ENCODE results near the gene IGFBP6.

Gene IGFBP6

DNA sequence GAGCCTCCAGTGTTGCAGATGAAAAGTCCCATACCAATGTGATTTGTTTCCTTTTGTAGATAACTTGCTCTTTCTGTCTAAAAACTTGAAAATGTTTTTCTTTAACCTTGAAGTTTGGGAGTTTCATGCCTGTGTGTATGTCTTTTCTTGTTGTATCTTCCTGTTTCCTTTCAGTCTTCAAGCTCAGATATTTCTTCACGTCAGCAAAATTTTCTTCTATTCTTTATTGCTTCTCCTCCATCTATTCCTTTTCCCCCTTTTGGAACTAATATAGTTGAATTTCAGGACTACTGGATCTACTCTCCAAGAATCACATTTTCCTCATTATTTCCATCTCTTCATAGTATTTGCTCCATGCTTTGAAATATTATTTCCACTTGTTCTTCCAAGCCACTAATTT lies 29.7 kb downstream of the IGFBP6 start:
- TF ChIP-seq, protein P1, sequence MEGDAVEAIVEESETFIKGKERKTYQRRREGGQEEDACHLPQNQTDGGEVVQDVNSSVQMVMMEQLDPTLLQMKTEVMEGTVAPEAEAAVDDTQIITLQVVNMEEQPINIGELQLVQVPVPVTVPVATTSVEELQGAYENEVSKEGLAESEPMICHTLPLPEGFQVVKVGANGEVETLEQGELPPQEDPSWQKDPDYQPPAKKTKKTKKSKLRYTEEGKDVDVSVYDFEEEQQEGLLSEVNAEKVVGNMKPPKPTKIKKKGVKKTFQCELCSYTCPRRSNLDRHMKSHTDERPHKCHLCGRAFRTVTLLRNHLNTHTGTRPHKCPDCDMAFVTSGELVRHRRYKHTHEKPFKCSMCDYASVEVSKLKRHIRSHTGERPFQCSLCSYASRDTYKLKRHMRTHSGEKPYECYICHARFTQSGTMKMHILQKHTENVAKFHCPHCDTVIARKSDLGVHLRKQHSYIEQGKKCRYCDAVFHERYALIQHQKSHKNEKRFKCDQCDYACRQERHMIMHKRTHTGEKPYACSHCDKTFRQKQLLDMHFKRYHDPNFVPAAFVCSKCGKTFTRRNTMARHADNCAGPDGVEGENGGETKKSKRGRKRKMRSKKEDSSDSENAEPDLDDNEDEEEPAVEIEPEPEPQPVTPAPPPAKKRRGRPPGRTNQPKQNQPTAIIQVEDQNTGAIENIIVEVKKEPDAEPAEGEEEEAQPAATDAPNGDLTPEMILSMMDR (IDR thresholded peaks at IDR 0.05; ENCODE audit: insufficient read depth, low read length, poor library complexity, severe bottlenecking): no peak
- no peak overlapping the region for H3K4me3 ChIP-seq (replicated peaks; ENCODE audit: low read depth, low read length)
- no peaks in the 10 kb centered on the region for H3K27me3 ChIP-seq (replicated peaks; ENCODE audit: control insufficient read depth, insufficient read depth, low read length)
- no peak for DNase-seq (ENCODE audit: extremely low read depth, insufficient read length)
- H3K36me3 ChIP-seq (ENCODE audit: control insufficient read depth, insufficient read depth, low read length): no peaks in the 10 kb centered on the region

DNA sequence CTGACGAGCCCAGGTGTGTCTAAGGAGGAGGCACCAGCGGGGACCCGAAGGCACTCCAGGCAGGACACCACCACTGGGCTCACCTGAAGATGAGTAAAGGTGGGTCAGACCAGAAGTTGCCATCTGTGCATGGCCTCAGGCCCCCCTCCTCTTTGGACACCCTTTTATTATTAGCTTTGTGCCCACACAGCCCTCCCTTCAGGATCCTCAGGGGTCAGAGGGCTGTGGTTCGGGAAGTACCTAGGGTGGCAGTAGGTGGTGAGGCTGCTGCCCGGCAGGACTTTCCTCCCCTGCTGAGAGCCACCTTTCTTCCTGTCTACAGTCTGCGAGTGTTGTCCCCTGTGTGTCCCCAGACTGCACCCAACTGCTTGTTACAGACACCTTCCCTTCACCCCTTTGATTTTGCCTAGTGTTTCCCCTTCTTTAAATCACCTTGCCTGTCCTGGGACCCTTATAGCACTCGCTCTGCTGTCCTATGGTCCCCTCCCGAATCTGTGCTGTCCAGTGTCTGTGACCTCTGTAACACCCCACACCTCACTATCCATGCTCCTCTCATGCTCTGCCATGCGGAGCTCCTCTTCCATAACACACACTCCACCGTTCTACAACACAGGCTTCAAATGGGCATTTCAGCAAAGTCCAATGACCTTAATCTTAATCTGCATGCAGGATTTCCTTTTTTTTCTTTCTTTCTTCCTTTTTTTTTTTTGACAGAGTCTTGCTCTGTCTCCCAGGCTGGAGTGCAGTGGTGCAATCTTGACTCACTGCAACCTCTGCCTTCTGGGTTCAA lies 31.5 kb downstream of the IGFBP6 start:
- TF ChIP-seq, protein P1 (IDR thresholded peaks at IDR 0.05; ENCODE audit: insufficient read depth, low read length, poor library complexity, severe bottlenecking): no peak
- DNase-seq (ENCODE audit: extremely low read depth, insufficient read length): no peak
- no peaks in the 10 kb centered on the region for H3K27me3 ChIP-seq (replicated peaks; ENCODE audit: control insufficient read depth, insufficient read depth, low read length)
- no peak overlapping the region for H3K4me3 ChIP-seq (replicated peaks; ENCODE audit: low read depth, low read length)
- H3K36me3 ChIP-seq (ENCODE audit: control insufficient read depth, insufficient read depth, low read length): no peaks in the 10 kb centered on the region

DNA sequence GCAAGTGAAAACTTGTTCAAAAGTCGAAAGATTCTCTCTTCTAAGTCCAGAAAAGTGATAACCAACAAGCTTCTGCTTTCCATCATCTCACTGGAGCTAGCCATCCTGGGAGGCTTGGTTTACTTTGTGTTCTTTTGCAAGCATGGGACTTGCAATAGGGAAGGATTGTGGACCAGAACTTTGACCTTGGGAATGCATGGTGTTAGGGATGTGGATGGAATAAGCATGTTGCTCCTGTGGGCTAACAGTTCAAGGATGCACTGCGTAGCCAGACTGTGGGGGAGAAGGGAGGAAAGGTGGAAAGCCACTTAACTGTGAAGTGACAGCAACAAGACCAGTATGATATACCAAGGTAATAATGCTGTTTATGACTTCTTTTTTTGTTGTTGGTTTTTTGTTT lies 34.4 kb downstream of the IGFBP6 start:
- TF ChIP-seq, protein P1 (IDR thresholded peaks at IDR 0.05; ENCODE audit: insufficient read depth, low read length, poor library complexity, severe bottlenecking): no peak
- no peak for DNase-seq (ENCODE audit: extremely low read depth, insufficient read length)
- Histone ChIP-seq H3K4me3 (replicated peaks; ENCODE audit: low read depth, low read length) (no peak overlapping the region), H3K36me3 (ENCODE audit: control insufficient read depth, insufficient read depth, low read length) (no peaks in the 10 kb centered on the region), H3K27me3 (replicated peaks; ENCODE audit: control insufficient read depth, insufficient read depth, low read length) (no peaks in the 10 kb centered on the region)

DNA sequence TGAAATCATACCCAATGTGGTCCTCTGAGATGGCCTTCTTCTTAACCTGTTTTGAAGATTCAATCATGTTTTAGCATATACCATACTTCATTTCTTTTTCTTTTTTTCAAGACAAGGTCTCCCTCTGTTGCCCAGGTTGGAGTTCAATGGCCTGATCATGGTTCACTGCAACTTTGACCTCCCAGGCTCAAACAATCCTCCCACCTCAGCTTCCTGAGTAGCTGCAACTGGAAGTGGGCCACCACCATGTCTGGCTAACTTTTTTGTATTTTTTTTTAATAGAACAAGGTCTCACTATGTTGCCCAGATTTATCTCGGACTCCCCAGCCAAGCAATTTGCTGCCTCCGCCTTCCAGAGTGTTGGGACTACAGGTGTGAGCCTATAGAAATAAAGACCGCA lies 36.3 kb downstream of the IGFBP6 start:
- TF ChIP-seq, protein P1 (IDR thresholded peaks at IDR 0.05; ENCODE audit: insufficient read depth, low read length, poor library complexity, severe bottlenecking): no peak
- Histone ChIP-seq H3K4me3 (replicated peaks; ENCODE audit: low read depth, low read length) (no peak overlapping the region), H3K27me3 (replicated peaks; ENCODE audit: control insufficient read depth, insufficient read depth, low read length) (no peaks in the 10 kb centered on the region), H3K36me3 (ENCODE audit: control insufficient read depth, insufficient read depth, low read length) (no peaks in the 10 kb centered on the region)
- no peak for DNase-seq (ENCODE audit: extremely low read depth, insufficient read length)

DNA sequence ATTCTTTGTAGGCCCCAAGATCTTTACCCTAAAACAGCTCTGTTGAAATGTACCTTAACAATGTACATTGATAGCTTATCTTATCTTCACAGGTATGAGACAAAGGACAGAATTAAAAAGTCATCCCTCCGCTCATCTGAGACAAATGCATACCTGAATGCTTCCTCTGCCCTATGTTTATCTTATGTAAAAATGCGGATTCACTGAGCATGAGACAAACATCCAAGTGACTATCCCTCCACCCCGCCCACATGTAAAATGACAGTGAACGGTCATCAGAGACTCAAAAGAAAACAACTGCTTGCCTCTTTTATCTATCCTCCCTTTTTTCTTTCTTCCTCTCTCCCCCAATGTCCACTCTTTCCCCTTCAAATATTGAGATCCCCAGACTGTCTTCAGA lies 45.9 kb downstream of the IGFBP6 start:
- TF ChIP-seq, protein P1 (IDR thresholded peaks at IDR 0.05; ENCODE audit: insufficient read depth, low read length, poor library complexity, severe bottlenecking): no peak
- no peak overlapping the region for H3K4me3 ChIP-seq (replicated peaks; ENCODE audit: low read depth, low read length)
- DNase-seq (ENCODE audit: extremely low read depth, insufficient read length): no peak
- no peaks in the 10 kb centered on the region for H3K27me3 ChIP-seq (replicated peaks; ENCODE audit: control insufficient read depth, insufficient read depth, low read length)
- H3K36me3 ChIP-seq (ENCODE audit: control insufficient read depth, insufficient read depth, low read length): no peaks in the 10 kb centered on the region

Measured in GM06990 (cell line).